ENCODE measurements around the gene CARD19. TPM values are rescaled to one million over a fixed set of nuclear protein-coding genes. Genes with fewer than 3 reads are reported as not detected.

Gene CARD19
- total and polyA plus RNA-seq, 2 experiments from 2014 or later, result 36.8 to 48.3 TPM

- Histone ChIP-seq H2AFZ (no peak overlapping the region), H3K4me3 (no peak overlapping the region), H3K4me2 (no peak overlapping the region), H3F3A (replicated peaks; ENCODE audit: low read depth) (no peaks in the 10 kb centered on the region), H3K9me2 (ENCODE audit: insufficient read depth) (no peaks in the 10 kb centered on the region), H4K20me1 (replicated peaks; ENCODE audit: insufficient read depth) (0 out of 2 replicates have a peak, but pooled peaks cover 6% of the 10 kb centered on the region), H3K27me3 (ENCODE audit: insufficient read depth) (peaks cover 9% of the 10 kb centered on the region), H3K27ac (ENCODE audit: low read depth) (no peak overlapping the region), H3K36me3 (ENCODE audit: insufficient read depth) (no peaks in the 10 kb centered on the region), H3K4me1 (ENCODE audit: insufficient read depth) (peaks cover 12% of the 10 kb centered on the region), H3K79me2 (replicated peaks; ENCODE audit: insufficient read depth) (no peaks in the 10 kb centered on the region)
- DNase-seq (ENCODE audit: low spot score) (no peak), ATAC-seq (no peak)
- Mint-ChIP-seq H3K4me3 (no peak overlapping the region), H3K36me3 (ENCODE audit: low read depth) (no peaks in the 10 kb centered on the region; the same call in 2 of the 3 replicates), H3K9me3 (no peaks in the 10 kb centered on the region), H3K27ac (no peak overlapping the region), H3K4me1 (peaks cover 17% of the 10 kb centered on the region), H3K27me3 (ENCODE audit: insufficient read depth, low read depth, poor library complexity) (peaks cover 19% of the 10 kb centered on the region)
- TF ChIP-seq ETS1 (IDR thresholded peaks at IDR 0.05), result no peak
- no peak for TF ChIP-seq ZNF114 (CRISPR knock-in tag; IDR thresholded peaks at IDR 0.05)
- TF ChIP-seq ZNF331 (CRISPR knock-in tag; IDR thresholded peaks at IDR 0.05; ENCODE audit: low read depth), result no peak
- TF ChIP-seq REST (IDR thresholded peaks at IDR 0.05; ENCODE audit: unreplicated experiment), result no peak
- TF ChIP-seq EZH2phosphoT487 (IDR thresholded peaks at IDR 0.05; ENCODE audit: unreplicated experiment), result no peak
- TF ChIP-seq EZH2 (IDR thresholded peaks at IDR 0.05; ENCODE audit: low read depth, unreplicated experiment), result no peak
- no peak for TF ChIP-seq NANOG (IDR thresholded peaks at IDR 0.05; ENCODE audit: borderline replicate concordance)
- no peak for TF ChIP-seq JUNB (IDR thresholded peaks at IDR 0.05; ENCODE audit: unreplicated experiment)
- no peak for TF ChIP-seq ZNF462 (CRISPR knock-in tag; IDR thresholded peaks at IDR 0.05)
- no peak for TF ChIP-seq POLR2AphosphoS5 (IDR thresholded peaks at IDR 0.05; ENCODE audit: low read depth)
- TF ChIP-seq STAT1 (IDR thresholded peaks at IDR 0.05; ENCODE audit: unreplicated experiment), result no peak
- no peak for TF ChIP-seq CREB1 (CRISPR knock-in tag; IDR thresholded peaks at IDR 0.05; ENCODE audit: low read depth)
- TF ChIP-seq CTCF (conservative IDR thresholded peaks at IDR 0.05; ENCODE audit: low read depth in 2 of 2), result no peak
Measured at GRCh38 chr9:93137362-93137761, 41.3 kb downstream of the CARD19 start.
